ENCODE measurements around the gene CASP5.
A peak's percentile ranks its signal among the peaks of the same experiment; 100 is the strongest.

CASP5 gene

DNA sequence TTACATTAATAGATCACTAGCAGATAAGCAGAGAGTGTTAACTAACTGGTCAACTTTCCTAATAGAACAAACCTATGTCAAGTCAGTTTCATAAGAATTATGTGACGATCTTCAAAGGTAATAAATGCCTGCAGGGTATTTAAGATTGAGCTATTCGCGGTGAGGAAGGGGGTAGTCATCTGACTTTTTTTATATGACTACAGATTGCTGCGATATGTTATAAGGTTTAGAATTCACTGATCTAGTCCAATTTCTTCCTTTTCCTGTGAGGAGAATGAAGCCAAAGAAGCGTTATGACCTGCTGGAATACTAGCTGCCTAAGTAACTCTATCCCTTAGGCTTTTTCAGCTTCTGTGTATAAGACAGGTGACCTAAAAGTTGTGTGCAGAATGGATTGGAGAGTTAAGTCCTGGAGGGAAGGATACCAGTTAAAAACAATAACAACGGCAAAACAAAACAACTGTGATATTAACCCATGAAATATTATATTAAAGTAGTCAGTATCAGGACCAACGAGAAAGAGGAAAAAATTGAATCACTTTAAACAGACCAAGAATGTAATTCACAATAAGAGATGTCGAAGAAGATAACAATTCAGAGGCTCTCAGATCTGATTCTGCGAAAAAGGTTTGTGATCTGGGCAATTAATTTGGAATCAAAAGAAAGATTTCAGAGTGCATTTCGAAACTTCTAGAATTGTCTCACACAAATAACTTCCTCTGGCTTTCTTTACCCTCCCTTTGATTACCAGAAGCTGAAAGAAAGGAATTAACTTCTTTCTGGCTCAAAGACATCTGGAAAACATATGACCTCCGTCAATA is 55.2 kb downstream of the CASP5 start:
- no peak for DNase-seq (ENCODE audit: low spot score)

DNA sequence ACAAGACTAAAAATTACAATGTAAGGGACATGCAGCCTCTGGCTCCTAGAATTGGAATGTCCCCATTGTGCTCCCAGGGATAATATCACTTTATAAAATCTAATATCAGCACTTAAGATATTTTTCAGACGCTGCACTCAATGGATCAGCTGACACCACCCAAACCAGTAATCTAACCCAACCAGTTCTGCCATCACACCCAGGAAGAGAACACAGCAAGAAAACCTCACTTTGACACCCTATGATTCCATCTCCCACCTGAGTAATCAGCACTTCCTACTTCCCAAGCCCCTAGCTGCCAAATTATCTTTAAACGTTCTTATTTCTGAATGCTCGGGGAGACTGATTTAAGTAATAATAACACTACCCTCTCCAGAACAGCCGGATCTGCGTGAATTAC is 57.2 kb downstream of the CASP5 start:
- no peak for DNase-seq (ENCODE audit: low spot score)

DNA sequence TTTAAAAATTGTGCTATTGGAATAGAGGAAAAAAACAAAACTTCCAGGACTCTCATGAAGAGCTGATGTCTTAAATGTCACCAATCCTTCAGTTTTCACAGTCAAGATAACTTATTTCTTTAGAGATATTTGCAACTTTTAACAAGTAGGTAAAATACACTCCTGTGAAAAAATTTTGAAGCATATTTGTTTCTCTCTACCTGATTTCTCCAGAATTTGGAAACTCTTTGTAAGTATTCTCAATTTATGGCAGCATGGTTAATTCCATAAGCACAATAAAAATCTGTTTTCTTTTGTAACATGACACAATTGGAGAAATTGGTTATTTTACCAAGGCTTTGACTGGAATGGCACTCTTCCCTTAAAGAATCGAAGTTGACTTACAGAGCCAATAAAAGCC is 58.7 kb downstream of the CASP5 start:
- no peak for DNase-seq (ENCODE audit: low spot score)

DNA sequence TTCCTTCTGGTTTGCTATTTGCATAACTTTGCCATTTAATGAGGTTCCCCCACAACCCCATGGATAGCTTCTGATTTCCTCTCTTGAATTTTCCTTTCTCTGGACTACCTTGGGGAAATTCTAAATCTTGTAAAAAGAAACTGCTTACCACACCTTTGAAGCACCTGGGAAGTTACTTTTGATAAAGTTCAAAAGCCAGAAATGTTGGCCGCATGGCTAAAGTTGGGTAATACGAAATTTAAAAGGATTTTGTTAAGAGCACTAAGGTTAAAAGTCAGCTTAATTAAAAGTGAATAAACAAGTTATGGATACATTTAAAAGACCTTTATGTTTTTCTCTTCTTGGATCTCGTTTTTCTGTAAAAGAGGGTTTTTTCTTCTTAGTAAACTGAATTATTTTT is 60.1 kb downstream of the CASP5 start:
- DNase-seq (ENCODE audit: low spot score), result no peak

DNA sequence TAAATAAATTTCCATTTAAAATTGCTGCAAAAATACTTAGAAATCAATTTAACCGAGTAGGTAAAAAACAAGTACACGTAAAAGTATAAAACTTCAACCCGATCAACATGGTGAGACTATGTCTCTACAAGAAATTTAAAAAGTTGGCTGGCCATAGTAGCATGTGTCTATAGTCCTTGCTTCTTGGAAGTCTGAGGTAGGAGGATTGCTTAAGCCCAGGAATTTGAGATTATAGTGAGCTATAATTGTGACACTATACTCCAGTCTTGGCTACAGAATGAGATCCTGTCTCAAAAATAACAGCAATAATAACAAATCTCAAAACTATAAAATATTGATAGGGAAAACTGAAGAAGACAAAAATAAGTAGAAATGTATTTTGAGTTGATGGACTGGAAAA is 65.7 kb downstream of the CASP5 start:
- DNase-seq (ENCODE audit: low spot score), result no peak

DNA sequence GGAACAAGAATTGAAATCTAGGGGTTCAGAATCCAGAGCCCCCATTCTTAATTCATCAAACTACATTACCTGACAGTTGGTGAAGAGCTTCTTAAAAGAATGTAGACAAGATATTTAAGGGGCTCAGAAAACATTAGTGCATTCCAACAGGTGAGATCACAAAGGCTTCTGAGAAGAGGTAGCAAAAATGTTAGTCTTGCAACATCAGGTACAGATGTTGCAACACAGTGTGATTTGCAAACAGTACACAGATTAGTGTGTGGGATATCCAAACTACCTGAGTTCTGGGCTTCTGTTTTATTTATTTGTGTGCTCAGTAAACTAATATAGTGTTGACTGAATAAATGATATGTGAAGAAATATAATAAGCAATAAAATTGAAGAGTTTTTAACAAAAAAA is 66.4 kb downstream of the CASP5 start:
- no peak for DNase-seq (ENCODE audit: low spot score)

DNA sequence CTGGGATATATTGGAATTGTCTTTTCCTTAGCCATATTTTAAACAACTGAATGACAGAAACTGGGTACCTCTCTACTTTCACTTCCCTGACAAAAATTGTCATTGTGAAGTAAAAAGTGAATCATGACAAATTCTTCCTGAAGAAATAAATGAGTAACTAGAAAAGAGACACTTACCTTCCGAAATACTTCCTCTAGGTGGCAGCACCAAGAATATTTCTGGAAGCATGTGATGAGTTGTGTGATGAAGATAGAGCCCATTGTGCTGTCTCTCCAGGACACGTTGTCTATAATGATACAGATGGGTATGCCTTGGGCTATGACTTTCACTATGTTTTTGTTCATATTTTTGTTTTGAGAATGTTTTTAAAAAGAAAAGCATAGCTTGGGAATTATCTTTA is 76.1 kb downstream of the CASP5 start:
- DNase-seq (ENCODE audit: low spot score), result peak; percentile 36
